ENCODE data around the gene KY.

KY gene

GRCh38 chr3:134609821-134610431, 40.9 kb downstream of the KY start:
- intact Hi-C loops (cut with DNase I; ENCODE audit: low total_unique reads) = loop anchor here (5.0 to 10.0 kb wide), 2 partner anchors 165 to 1282 kb away; no protein-coding TSS in a partner anchor
- no peak for DNase-seq
- no peaks in the 10 kb centered on the region for H3K27me3 ChIP-seq

GRCh38 chr3:134608771-134609435, 41.9 kb downstream of the KY start:
- Histone ChIP-seq H3K9me3 (no peaks in the 10 kb centered on the region), H3K27me3 (no peaks in the 10 kb centered on the region), H3K4me3 (no peak overlapping the region), H3K4me1 (no peaks in the 10 kb centered on the region), H3K36me3 (peaks cover 0 to 5% (median 0%) of the 10 kb centered on the region in 3 donors), H3K27ac (no peak overlapping the region)
- no peak for TF ChIP-seq CTCF (IDR thresholded peaks at IDR 0.05)
- no peak for DNase-seq
- intact Hi-C loops (cut with DNase I; ENCODE audit: low total_unique reads) = loop anchor here (5.0 to 10.0 kb wide), 2 partner anchors 166 to 1283 kb away; no protein-coding TSS in a partner anchor

More at GRCh38 chr3:134609821-134610431, 40.9 kb downstream of the KY start:
- TF ChIP-seq CTCF (IDR thresholded peaks at IDR 0.05) = no peak
- Histone ChIP-seq H3K4me3 (no peak overlapping the region), H3K36me3 (peaks cover 0 to 11% (median 0%) of the 10 kb centered on the region in 3 donors), H3K27ac (no peak overlapping the region), H3K4me1 (no peaks in the 10 kb centered on the region), H3K9me3 (no peaks in the 10 kb centered on the region)

GRCh38 chr3:134608023-134608770, 42.6 kb downstream of the KY start:
- H3K36me3 ChIP-seq = peaks cover 0 to 8% (median 0%) of the 10 kb centered on the region in 3 donors
- no peaks in the 10 kb centered on the region for H3K27me3 ChIP-seq
- no peaks in the 10 kb centered on the region for H3K9me3 ChIP-seq
- no peak for TF ChIP-seq CTCF (IDR thresholded peaks at IDR 0.05)
- intact Hi-C loops (cut with DNase I; ENCODE audit: low total_unique reads) = loop anchor here (5.0 to 10.0 kb wide), 2 partner anchors 167 to 1284 kb away; no protein-coding TSS in a partner anchor
- H3K4me1 ChIP-seq = no peaks in the 10 kb centered on the region
- no peak overlapping the region for H3K4me3 ChIP-seq
- H3K27ac ChIP-seq = no peak overlapping the region
- no peak for DNase-seq

- Histone ChIP-seq H3K4me3 (no peak overlapping the region), H3K27ac (no peak overlapping the region), H3K27me3 (no peaks in the 10 kb centered on the region), H3K36me3 (peaks cover 0 to 8% (median 0%) of the 10 kb centered on the region in 3 donors), H3K9me3 (no peaks in the 10 kb centered on the region), H3K4me1 (no peaks in the 10 kb centered on the region)
- no peak for DNase-seq
- no peak for TF ChIP-seq CTCF (IDR thresholded peaks at IDR 0.05)
- intact Hi-C loops (cut with DNase I; ENCODE audit: low total_unique reads) = loop anchor here (5.0 to 10.0 kb wide), 2 partner anchors 167 to 1285 kb away; no protein-coding TSS in a partner anchor
Observed at GRCh38 chr3:134607054-134608022, 43.5 kb downstream of the KY start.

Measured in tibial artery (tissue), 4 donors.